ENCODE results near the gene CSNK1D. TPM values are rescaled to one million over a fixed set of nuclear protein-coding genes. Genes with fewer than 3 reads are reported as not detected.

Gene CSNK1D
- total RNA-seq, 1 experiment from 2014 or later = 191 TPM

GRCh38 chr17:82216301-82217119, 57.0 kb downstream of the CSNK1D start:
- POLR2A ChIA-PET = interaction anchor here (1.1 to 5.9 kb wide), 6 partner anchors 11 to 118 kb away, joined by 3 to 40 read pairs (median 12); partner anchors contain the start of gene SLC16A3
- no peaks in the 10 kb centered on the region for H3K9me3 Mint-ChIP-seq (ENCODE audit: unreplicated experiment)
- CTCF ChIA-PET = interaction anchor here (0.6 to 1.2 kb wide), 4 partner anchors 11 to 410 kb away, joined by 3 to 4 read pairs (median 3); partner anchors contain the start of gene DCXR
- H3K4me3 Mint-ChIP-seq (ENCODE audit: unreplicated experiment) = peak overlapping the region; percentile 60
- BruUV-seq (replicated peaks) = no TSS peak
- TF ChIP-seq, protein P1, sequence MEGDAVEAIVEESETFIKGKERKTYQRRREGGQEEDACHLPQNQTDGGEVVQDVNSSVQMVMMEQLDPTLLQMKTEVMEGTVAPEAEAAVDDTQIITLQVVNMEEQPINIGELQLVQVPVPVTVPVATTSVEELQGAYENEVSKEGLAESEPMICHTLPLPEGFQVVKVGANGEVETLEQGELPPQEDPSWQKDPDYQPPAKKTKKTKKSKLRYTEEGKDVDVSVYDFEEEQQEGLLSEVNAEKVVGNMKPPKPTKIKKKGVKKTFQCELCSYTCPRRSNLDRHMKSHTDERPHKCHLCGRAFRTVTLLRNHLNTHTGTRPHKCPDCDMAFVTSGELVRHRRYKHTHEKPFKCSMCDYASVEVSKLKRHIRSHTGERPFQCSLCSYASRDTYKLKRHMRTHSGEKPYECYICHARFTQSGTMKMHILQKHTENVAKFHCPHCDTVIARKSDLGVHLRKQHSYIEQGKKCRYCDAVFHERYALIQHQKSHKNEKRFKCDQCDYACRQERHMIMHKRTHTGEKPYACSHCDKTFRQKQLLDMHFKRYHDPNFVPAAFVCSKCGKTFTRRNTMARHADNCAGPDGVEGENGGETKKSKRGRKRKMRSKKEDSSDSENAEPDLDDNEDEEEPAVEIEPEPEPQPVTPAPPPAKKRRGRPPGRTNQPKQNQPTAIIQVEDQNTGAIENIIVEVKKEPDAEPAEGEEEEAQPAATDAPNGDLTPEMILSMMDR (IDR thresholded peaks at IDR 0.05; ENCODE audit: unreplicated experiment) = no peak
- no peaks in the 10 kb centered on the region for H3K27me3 Mint-ChIP-seq (ENCODE audit: insufficient read depth, unreplicated experiment)
- no peaks in the 10 kb centered on the region for H3K36me3 Mint-ChIP-seq (ENCODE audit: insufficient read depth, unreplicated experiment)
- peak; percentile 97 for DNase-seq (ENCODE audit: unreplicated experiment)
- peaks cover 35% of the 10 kb centered on the region for H3K4me1 Mint-ChIP-seq (ENCODE audit: insufficient read depth, unreplicated experiment)
- H3K27ac Mint-ChIP-seq (ENCODE audit: low read depth, unreplicated experiment) = peak overlapping the region; percentile 90
- intact Hi-C loops (cut with micrococcal nuclease) = no loop called here

DNA sequence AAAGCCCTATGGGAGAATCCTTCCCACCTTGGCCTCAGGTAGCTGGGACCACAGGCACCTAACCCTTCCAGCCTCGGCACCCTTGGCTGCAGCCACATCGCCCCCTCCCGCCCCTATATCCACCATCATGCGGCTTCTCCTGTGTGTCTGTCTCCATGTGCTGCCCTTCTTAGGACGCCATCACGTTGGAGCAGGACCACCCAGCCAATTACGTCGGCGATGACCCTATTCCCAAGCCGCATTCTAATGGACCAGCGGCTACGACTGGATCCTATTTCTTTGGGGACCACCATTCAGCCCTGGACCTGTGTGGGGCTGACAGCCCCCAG, 57.6 kb downstream of the CSNK1D start:
- Mint-ChIP-seq H3K9me3 (ENCODE audit: unreplicated experiment) (no peaks in the 10 kb centered on the region), H3K27ac (ENCODE audit: low read depth, unreplicated experiment) (peak overlapping the region; percentile 90), H3K4me1 (ENCODE audit: insufficient read depth, unreplicated experiment) (peaks cover 30% of the 10 kb centered on the region), H3K27me3 (ENCODE audit: insufficient read depth, unreplicated experiment) (no peaks in the 10 kb centered on the region), H3K36me3 (ENCODE audit: insufficient read depth, unreplicated experiment) (no peaks in the 10 kb centered on the region), H3K4me3 (ENCODE audit: unreplicated experiment) (peak overlapping the region; percentile 60)
- intact Hi-C loops (cut with micrococcal nuclease) = no loop called here
- ChIA-PET POLR2A (interaction anchor here (1.1 to 5.9 kb wide), 6 partner anchors 10 to 117 kb away, joined by 3 to 40 read pairs (median 12); partner anchors contain the start of gene SLC16A3), CTCF (interaction anchor here (0.6 to 1.6 kb wide), 5 partner anchors 10 to 409 kb away, joined by 3 to 4 read pairs (median 3); partner anchors contain the start of gene DCXR)
- BruUV-seq (replicated peaks) = no TSS peak
- no peak for DNase-seq (ENCODE audit: unreplicated experiment)
- TF ChIP-seq, protein P1 (IDR thresholded peaks at IDR 0.05; ENCODE audit: unreplicated experiment) = no peak

GRCh38 chr17:82215095-82215971, 58.2 kb downstream of the CSNK1D start:
- Mint-ChIP-seq H3K4me3 (ENCODE audit: unreplicated experiment) (no peak overlapping the region), H3K4me1 (ENCODE audit: insufficient read depth, unreplicated experiment) (peaks cover 30% of the 10 kb centered on the region), H3K36me3 (ENCODE audit: insufficient read depth, unreplicated experiment) (no peaks in the 10 kb centered on the region), H3K27ac (ENCODE audit: low read depth, unreplicated experiment) (no peak overlapping the region), H3K9me3 (ENCODE audit: unreplicated experiment) (no peaks in the 10 kb centered on the region), H3K27me3 (ENCODE audit: insufficient read depth, unreplicated experiment) (no peaks in the 10 kb centered on the region)
- ChIA-PET POLR2A (interaction anchor here (0.7 to 5.9 kb wide), 7 partner anchors 10 to 82 kb away, joined by 3 to 40 read pairs (median 11); partner anchors contain the start of gene SLC16A3), CTCF (interaction anchor here (0.6 to 1.6 kb wide), 4 partner anchors 9 to 409 kb away, joined by 3 to 4 read pairs (median 4); partner anchors contain the start of gene DCXR)
- intact Hi-C loops (cut with micrococcal nuclease) = no loop called here
- no TSS peak for BruUV-seq (replicated peaks)
- TF ChIP-seq, protein P1 (IDR thresholded peaks at IDR 0.05; ENCODE audit: unreplicated experiment) = no peak
- DNase-seq (ENCODE audit: unreplicated experiment) = no peak
